Inflammatory macrophage treated with lipopolysaccharide for 1 hour (primary cell): Measurements from ENCODE around the gene GPC6.

Experiments
- DNase-seq, 2 donors: peaks; one replicate each; pipeline ENCODE4 v3.0.0-alpha.2; 2020 to 2022

The GPC6 gene

GRCh38 chr13:94455414-94455813, 1228.8 kb downstream of the GPC6 start:
- DNase-seq, result no peak
